HG02943 (cell line): ENCODE results near the gene CADM1.

Source experiments
- ATAC-seq: cut with Tn5 transposase; IDR thresholded peaks from one replicate; pipeline ENCODE4 v1.9.1; 2021; ENCODE audit warnings: mild to moderate bottlenecking, low read depth, moderate library complexity; ENCODE audit not compliant: unreplicated experiment

The CADM1 gene

GRCh38 chr11:115409691-115410220, 94.5 kb downstream of the CADM1 start:
- ATAC-seq: no peak

- no peak for ATAC-seq
Observed at GRCh38 chr11:115409116-115409670, 95.0 kb downstream of the CADM1 start.

- no peak for ATAC-seq
Observed at GRCh38 chr11:115408036-115408921, 95.9 kb downstream of the CADM1 start.

- ATAC-seq: no peak
Observed at GRCh38 chr11:115407496-115407895, 96.7 kb downstream of the CADM1 start.

GRCh38 chr11:115406404-115406803, 97.8 kb downstream of the CADM1 start:
- ATAC-seq: no peak

- no peak for ATAC-seq
Observed at GRCh38 chr11:115398333-115399080, 105.7 kb downstream of the CADM1 start.

- no peak for ATAC-seq
Observed at GRCh38 chr11:115396533-115396932, 107.7 kb downstream of the CADM1 start.

GRCh38 chr11:115393950-115394349, 110.3 kb downstream of the CADM1 start:
- no peak for ATAC-seq

- no peak for ATAC-seq
Observed at GRCh38 chr11:115391598-115391997, 112.6 kb downstream of the CADM1 start.

GRCh38 chr11:115391160-115391559, 113.1 kb downstream of the CADM1 start:
- no peak for ATAC-seq

- no peak for ATAC-seq
Observed at GRCh38 chr11:115390441-115390840, 113.8 kb downstream of the CADM1 start.

- no peak for ATAC-seq
Observed at GRCh38 chr11:115389790-115390189, 114.4 kb downstream of the CADM1 start.

GRCh38 chr11:115385226-115385625, 119.0 kb downstream of the CADM1 start:
- ATAC-seq: no peak

- no peak for ATAC-seq
Observed at GRCh38 chr11:115384236-115384635, 120.0 kb downstream of the CADM1 start.

GRCh38 chr11:115383431-115383830, 120.8 kb downstream of the CADM1 start:
- no peak for ATAC-seq

GRCh38 chr11:115379528-115379927, 124.7 kb downstream of the CADM1 start:
- no peak for ATAC-seq

- no peak for ATAC-seq
Observed at GRCh38 chr11:115378557-115378956, 125.7 kb downstream of the CADM1 start.

- no peak for ATAC-seq
Observed at GRCh38 chr11:115377882-115378296, 126.3 kb downstream of the CADM1 start.

- ATAC-seq: no peak
Observed at GRCh38 chr11:115368616-115369015, 135.6 kb downstream of the CADM1 start.

GRCh38 chr11:115366826-115367225, 137.4 kb downstream of the CADM1 start:
- no peak for ATAC-seq

- ATAC-seq: no peak
Observed at GRCh38 chr11:115365907-115366306, 138.3 kb downstream of the CADM1 start.
